GF-D8 (cell line): Measurements from ENCODE around the gene PIEZO2.

Source experiments
- DNase-seq: peaks from one replicate; lab custom pipeline; 2025; lab: John Stamatoyannopoulos, UW

PIEZO2 gene

DNA sequence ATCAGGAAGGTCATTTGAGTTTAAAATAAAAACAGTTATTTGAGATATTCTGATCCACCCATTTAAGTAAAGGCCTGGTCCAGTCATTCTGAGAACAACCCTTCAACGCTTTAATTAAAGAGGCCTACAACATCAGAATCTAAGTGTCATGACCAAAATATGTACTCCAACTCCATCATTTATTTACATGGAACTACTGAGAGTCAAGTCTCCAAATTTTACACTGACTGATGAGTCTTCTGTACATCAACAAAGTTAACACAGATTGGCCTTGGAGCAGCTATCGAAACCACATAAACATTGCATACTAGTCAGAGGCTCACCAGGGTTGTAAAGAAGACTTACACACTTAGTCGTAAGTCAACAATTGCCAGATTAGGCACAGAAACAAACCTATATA, 37.1 kb downstream of the PIEZO2 start:
- no peak for DNase-seq

DNA sequence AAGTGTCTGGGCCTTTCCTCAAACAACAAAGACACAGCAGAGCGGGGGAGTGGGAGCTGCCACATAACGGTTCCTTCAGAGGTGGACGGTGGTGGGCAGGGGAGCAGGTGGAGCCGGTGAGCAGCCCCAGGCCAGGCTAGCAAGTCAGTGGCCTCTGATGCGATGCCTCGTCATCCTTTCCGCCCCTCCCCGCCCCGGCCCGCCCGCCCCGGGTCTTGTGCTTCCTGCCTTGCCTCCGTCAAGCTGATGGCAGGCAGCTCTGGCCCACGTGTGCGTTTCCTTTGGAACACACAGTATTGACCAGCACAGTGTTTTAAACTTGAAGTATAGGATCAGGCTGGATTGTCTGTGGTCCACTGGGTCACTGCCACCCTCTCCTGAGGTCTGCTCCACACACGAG, 38.9 kb downstream of the PIEZO2 start:
- DNase-seq = no peak

DNA sequence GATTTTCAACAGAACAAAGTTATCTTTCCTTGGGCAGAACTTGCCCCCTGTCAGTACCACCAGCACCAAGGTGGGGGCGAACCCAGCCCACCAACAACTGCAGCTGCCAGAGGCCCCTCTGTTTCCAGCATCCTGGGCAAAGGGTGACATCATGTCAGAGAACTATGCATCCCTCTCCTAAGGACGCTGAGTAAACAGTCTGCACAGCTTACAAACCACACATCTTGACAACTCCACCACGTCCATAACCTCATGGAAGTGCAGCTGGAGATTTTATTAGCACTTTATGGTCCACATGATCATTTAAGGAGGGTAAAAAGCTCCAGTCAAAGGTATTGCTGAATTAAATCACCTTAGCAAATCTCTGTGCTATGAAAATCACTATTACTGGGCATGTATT, 40.4 kb downstream of the PIEZO2 start:
- no peak for DNase-seq

DNA sequence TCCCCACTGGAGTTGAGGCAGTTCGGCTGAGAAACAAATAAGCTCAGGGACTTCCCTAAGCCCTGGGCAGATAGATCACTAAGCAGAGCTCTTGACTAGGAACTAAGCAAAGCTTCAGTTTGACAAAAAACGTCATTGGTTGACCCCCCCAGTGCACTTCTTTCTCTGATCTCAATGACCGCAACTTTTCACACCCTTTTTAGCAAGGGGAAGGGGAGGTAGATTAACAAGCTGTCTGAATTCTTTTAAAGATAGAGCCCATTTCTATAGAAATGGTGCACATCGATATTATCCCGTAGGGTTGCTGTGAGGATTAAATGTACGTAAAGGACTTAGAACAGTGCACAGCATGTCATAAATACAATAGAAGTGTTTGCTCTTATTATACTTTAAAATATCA, 42.5 kb downstream of the PIEZO2 start:
- DNase-seq = no peak

DNA sequence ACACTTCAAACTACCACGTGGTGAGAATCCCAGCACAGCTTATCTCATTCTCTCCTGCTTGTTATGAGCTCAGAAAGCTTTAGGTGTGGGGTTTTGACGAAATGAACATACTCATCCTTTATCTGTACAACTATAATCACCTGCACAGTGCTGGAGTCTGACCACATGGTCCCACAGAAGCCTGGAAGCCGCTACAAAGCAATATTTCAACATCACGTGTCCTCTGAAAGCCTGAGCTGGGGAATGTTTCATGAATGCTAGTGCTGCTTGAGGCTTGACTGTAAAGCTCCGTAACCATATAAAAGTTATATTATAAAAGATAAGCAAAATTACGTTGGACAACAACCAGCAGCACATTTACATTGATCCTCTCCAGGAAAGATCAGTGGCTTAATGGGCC, 43.9 kb downstream of the PIEZO2 start:
- DNase-seq = no peak

DNA sequence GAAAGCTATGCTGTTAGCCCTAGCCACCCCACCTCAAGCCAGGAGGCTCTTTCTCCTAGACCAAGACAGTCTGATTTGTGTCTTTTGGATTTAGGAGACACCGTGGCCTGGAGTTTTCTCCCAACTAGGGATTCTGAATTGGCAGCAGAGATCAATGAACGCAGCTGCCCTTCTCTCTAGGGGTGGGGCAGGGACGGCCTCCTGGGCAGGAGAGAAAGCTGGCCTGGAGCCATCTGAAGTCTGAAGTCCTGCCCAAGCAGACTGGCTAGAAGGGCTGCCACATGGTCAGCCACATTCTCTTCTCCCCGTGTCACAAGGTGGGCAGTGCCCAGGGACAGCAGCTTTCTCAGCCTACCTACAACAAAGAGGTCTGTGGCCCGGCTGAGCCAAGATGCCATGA, 45.1 kb downstream of the PIEZO2 start:
- DNase-seq = no peak

DNA sequence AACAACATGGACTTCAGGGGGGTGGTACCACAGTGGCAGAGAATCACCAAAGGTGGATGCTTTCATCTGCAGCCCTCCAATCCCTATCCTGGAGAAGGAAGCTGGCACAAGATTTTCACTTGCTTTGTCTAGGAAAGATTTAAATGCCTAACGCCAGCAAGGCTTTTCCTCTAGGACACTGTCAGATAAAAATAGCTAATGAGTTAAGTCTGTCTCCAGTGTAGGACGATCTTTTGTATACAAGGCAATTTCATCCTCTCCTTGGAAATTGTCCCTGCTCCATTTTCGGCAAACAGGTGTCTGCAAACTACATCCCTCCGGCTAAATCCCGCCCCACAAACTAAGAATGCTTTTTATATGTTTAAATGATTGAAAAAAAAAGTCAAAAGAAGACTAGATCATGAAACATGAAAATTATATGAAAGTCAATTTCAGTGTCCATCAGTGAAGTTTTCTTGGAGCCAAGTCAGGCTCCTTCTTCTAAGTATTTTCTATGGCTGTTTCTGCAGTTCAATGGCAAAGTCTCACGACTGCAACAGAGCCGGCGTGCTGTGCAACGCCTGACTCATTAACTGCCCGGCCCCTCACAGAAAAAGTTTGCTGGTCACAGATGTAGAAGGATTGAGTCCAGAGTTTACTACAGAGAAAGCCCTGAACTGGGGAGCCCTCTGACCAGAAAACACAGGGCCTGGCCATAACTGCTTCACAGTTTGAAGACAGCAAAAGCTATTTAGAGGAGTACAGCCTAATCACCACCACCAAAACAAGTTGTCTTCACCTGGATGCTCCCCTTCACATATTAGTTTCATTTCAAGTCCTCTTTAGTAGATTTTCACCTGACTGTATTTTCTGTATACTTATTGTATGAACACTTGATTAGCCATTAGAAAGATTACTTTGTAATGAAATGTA, 52.3 kb downstream of the PIEZO2 start:
- DNase-seq = no peak

DNA sequence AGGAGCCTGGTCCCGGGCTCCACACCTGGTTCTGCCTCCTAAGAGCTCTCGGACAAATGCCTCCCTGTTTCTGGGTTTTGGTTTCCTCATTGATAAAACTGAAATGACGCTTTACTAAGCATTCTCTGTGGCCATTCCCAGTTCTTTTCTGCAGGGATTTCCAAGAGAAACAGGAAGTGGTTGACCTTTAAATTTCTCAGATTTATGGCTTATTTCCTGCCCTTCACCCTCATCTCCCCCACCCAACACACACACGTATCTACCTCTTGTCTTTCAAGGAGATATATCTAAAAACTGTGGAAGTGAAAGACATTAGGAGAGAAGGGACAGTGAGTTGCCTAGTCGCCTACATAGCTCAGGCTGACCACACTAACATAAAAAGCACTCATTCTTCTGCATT, 53.0 kb downstream of the PIEZO2 start:
- no peak for DNase-seq

DNA sequence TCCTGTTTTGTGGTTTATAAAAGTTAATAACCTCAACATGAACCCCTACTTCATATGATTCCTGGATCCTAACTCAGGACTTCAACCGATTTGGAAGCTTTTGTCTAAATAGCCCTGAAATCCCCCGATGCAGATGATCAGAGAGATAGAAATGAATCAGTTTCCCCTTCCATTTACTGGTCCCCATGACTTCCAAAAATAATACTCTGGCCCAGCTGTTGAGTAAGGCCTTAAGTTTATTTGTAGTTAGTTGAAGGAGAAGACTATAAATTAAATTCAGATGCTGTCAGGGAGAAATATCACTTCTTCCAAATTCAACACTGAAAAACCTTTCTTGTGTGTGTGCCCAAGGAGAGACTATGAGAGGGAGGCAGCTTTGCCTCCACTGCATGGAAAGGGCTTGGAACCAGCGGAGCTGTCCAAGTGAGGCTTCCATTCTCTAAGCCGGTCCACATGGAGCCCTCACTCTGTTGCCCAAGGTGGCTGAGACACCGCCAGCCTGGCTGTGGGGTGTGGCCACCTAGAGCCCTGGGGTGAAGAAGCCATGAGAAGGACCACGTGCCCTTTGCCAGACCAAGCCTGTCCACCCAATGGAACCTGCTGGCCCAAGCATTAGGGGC, 53.6 kb downstream of the PIEZO2 start:
- no peak for DNase-seq

DNA sequence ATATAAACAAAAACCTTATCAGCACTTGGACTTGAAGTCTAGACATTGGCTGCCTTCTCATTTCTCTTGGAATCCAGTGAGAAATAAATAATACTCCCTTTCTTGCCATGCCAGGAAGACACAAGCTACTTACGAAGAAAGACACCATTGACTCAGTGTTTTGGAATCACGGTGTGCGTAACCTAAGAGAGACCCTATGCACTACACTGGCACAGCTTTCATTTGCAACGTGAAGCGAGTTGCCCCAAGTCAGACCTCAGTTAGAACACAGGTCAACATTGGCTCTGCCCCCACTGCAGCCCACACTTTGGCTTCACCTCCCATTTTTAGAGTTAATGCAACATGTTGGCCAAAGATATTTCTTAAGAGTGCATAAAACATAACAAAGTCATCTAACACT, 54.2 kb downstream of the PIEZO2 start:
- no peak for DNase-seq

DNA sequence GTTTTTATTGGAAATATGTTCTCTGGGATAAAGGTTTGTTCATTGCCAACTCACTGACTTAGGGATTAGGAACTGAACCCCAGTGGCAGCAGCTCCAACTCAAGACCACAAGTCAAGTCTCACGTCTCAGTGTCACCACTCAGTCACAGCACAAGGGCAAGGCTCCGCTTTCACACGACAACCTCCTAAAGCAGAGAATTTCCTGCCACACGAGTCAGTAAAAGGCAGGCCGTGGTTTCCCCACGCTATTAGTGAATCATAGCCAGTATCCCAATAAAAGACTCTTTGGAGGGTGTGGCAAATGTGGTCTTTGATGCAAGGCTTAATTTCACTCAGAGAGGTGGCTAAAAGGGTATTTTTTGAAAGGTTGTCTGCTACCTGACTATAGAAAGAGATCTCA, 57.6 kb downstream of the PIEZO2 start:
- DNase-seq = no peak

DNA sequence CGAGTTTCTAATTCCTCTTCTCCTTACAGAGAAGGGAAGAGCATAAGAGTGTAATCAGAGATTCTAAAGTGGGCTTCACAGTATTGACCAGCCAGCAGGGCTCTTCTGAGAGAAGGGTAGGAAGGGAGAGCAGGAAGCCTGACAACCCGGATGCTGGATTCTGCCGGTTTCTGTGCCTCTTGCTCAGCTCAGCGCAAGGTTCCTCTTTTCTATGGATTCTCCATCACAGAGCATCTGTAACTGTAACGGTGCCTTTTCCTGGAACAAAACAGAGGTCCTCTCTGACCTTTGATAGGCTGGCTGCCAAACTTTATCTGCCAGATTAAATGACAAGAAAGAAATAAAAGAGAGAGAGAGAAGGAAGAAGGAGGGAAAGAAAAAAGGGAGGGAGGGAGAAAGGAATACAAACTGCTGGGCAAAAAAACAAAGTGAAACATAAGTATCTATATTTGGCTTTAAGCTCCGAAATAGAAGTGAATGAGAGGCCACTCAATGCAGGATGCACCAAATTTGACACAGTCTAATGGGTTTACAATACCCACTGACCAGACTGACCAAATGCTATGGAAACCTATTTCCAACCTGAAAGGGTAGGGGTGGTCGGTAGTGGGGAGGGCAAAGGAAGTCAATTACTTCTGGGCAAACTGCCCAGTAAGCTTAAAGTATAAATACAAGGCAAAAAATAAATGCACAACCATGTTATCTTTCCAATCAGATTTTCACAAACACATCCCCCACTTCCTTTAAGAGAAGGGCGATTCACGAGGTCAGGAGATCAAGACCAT, 59.2 kb downstream of the PIEZO2 start:
- peak; percentile 27 for DNase-seq

DNA sequence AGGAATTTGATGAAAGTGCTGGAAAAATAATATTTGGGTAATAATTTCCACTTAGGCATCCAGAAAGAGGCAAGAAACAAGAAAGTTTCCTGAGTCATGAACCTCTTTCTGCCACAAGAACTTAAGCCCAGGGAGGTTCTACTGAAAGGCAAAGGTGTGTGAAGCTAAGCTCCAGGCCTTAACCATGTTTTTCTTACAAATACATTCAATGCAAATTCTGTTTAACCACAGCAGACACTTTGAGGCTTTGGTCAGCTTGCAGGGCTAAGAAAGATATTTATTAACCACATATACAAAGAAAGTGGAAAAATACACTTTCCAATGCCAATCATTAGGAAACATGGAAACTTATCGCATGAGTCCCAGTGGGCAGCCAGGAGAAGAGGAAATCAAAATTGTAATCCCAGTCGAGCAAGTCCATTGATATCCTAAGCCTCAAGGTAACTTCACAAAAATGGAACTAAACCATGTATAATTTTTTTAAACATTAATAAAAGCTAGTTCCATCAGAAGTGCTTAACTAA, 68.3 kb downstream of the PIEZO2 start:
- no peak for DNase-seq

DNA sequence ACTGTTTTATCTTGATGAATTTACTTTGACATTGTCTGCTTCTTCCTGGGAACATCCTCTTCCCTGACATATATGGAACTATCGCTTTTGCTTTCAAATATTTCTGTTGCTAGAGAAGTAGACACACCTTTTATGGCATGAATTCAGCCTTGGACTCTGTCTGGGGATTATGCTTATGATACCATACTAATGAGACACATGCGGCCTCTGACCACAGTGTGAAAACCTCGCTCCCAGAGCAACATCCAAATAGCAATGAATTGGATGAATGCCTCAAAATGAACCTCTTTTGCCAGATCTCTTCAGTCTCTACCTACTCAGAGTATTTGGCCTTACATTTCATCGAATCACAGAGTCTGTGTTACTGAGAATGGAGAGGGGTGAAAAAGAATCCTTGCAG, 70.9 kb downstream of the PIEZO2 start:
- DNase-seq = no peak

DNA sequence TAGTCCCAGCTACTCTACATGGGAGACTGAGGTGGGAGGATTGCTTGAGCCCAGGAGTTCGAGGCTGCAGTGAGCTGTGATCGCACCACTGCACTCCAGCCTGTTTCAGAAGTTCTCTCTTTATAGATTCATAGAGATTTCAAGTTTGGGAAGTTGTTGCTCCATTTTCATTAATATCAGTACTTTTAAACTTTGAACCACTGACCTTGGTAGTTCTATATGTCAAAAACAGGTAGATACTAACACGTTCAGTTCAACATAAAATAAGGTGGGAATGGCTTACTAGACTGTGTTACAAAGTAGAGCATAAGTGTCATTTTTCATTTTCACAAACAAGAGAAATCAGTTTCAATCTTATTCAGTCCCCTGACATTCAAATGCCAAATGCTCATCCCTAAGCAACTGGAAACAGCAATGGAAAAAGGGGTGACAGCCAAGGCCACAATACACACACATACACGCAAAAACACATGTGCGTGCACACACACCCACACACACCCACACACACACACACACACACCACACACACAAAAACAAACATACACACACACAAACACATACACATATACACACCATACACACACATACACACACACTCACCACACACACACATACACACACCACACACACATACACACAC, 71.7 kb downstream of the PIEZO2 start:
- no peak for DNase-seq

DNA sequence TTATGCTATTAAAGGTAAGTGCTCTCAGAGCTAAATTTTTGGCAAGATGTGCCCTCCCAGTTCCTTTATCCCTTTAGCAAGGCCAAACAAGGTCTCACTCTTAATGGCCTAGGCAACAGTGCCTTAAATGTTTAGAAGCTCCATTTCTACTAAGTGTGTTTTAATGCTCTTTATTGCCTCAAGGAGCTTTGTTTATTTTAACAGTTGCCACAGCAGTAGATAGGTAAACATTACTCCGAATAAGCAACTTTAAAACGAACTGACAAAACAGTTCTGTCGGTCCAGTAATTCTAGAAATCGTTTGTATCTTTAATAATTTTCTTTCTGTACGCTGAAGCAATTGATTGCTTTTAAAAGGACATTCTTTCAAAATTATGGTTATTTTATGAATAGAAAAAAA, 74.5 kb downstream of the PIEZO2 start:
- DNase-seq = no peak

DNA sequence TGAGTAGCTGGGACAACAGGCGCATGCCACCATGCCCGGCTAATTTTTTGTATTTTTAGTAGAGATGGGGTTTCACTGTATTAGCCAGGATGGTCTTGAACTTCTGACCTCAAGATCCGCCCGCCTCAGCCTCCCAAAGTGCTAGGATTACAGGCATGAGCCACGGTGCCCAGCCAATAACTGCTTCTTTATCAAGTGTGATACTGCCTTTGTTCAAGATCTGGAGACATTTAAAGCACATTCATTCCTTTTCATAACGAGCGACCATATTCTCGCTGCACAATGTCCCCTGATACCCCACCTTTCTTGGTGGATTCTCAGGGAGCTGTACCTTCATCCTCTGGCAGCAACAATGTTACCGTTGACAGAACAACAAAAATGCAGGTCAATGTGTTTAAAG, 75.4 kb downstream of the PIEZO2 start:
- no peak for DNase-seq

DNA sequence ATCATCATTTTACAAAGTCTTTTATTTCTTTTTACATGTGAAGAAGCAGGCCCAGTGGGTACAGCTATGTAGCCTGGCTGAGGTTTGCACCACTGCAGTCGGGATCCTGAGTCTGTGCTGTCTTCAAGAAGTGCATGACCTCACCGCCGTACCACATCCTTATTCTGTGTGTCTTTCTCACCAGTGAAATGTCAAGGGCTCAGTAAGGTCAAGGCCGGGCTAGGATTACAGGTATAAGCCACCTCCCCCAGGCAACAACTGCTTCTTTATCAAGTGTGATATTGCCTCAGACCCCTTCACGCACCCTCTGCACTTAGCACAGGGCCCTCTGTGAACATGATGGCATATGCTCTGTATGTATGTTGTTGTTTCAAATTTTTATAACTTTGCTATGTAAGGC, 76.7 kb downstream of the PIEZO2 start:
- no peak for DNase-seq

DNA sequence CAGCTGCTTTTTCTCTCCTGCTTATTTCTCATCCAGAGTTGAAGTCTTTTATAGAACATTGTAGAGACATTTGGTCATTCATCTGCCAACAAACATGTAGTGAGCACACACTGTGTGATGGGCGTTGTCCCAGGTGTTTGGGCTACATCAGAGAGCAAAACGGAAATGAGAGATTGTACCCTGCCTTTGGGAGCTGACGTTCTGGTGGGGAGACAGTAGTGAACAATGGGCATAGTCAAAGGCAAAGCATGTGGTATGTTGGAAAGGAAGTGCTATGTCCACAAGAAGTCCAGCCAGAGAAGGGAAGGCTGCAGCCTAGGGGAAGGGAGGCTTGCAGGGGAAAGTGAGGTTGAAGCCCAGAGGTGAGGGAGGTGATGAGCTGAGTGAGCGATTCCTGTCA, 78.1 kb downstream of the PIEZO2 start:
- no peak for DNase-seq

DNA sequence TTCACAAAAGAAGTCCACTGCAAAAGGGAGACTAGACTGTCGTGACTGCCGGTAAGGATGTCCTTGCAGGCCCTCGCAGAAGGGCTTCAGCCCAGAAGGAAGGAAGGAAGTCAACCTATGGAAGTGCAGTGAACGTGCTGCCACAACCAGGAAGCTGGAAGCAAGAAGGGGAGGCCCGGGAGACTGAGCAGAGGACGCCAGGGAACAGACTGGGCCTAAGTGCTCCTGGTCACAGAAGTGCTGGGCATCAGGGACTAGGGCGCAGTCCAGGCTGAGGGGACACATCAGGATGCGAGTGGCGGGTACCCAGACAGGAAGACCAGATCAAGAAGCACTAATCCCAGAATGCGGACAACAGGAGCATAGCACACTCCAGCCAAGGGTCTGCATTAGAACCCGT, 78.8 kb downstream of the PIEZO2 start:
- no peak for DNase-seq

DNA sequence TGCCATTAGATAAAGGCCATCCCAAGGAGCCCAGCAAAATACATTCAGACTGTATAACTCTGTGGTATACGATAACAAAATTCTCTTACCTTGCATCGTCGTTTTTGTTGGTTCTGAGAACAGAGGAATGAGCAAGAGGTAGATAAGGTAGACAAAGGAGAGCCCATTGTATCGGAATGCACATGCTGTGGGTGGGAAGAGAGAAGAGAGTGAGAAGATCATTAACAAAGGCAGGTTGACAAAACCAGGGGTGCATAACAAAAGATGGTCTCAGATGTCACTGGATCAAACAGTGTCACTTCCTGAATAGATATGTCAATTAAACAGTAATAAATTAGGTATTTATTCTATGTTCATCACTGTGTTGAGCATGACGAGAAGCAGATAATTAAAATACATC, 83.3 kb downstream of the PIEZO2 start:
- DNase-seq = no peak
